GM13976 (cell line): ENCODE measurements around the gene NR3C2.

Source experiments
- DNase-seq: peaks from one replicate; pipeline ENCODE4 v3.0.0; 2012; ENCODE audit warnings: low spot score
- CTCF ChIP-seq: IDR thresholded peaks from 2 replicates; pipeline ENCODE4 v1.5.1; 2012; ENCODE audit warnings: borderline replicate concordance, mild to moderate bottlenecking; ENCODE audit not compliant: insufficient read depth; ENCODE audit errors: extremely low read depth, missing control alignments, control extremely low read depth
- in situ Hi-C: fragments of 300-500 bp; cut with MboI; formaldehyde crosslinking; loops from one replicate; pipeline ENCODE4 v1.12.0; 2022; ENCODE audit warnings: low sequenced_read_pairs, mixed read lengths, inconsistent platforms; ENCODE audit not compliant: unreplicated experiment

NR3C2 gene

GRCh38 chr4:148380291-148380690, 61.9 kb downstream of the NR3C2 start:
- TF ChIP-seq CTCF: no peak
- no peak for DNase-seq
- in situ Hi-C loops: no loop called here

GRCh38 chr4:148376151-148376550, 66.1 kb downstream of the NR3C2 start:
- no peak for DNase-seq
- in situ Hi-C loops: no loop called here
- no peak for TF ChIP-seq CTCF

- DNase-seq: no peak
- in situ Hi-C loops: no loop called here
- TF ChIP-seq CTCF: no peak
Measured at GRCh38 chr4:148375584-148375983, 66.6 kb downstream of the NR3C2 start.

- no peak for TF ChIP-seq CTCF
- no peak for DNase-seq
- in situ Hi-C loops: no loop called here
Measured at GRCh38 chr4:148373093-148373492, 69.1 kb downstream of the NR3C2 start.

- no peak for DNase-seq
- no peak for TF ChIP-seq CTCF
- in situ Hi-C loops: no loop called here
Measured at GRCh38 chr4:148369919-148370318, 72.3 kb downstream of the NR3C2 start.

- in situ Hi-C loops: no loop called here
- TF ChIP-seq CTCF: no peak
- no peak for DNase-seq
Measured at GRCh38 chr4:148367756-148368155, 74.5 kb downstream of the NR3C2 start.

- TF ChIP-seq CTCF: no peak
- no peak for DNase-seq
- in situ Hi-C loops: no loop called here
Measured at GRCh38 chr4:148366251-148366650, 76.0 kb downstream of the NR3C2 start.
